RKO (cell line): ENCODE measurements around the gene LRRC53.

Experiments used
- DNase-seq: peaks from one replicate; pipeline ENCODE4 v3.0.0-alpha.2; 2016; ENCODE audit warnings: low spot score

LRRC53 gene

GRCh38 chr1:74512170-74512915, at the start of gene LRRC53:
LRRC53 (minus strand) TSS chr1:74512611; CDS start chr1:74483349, 29,262 bp downstream.
- DNase-seq: no peak

DNA sequence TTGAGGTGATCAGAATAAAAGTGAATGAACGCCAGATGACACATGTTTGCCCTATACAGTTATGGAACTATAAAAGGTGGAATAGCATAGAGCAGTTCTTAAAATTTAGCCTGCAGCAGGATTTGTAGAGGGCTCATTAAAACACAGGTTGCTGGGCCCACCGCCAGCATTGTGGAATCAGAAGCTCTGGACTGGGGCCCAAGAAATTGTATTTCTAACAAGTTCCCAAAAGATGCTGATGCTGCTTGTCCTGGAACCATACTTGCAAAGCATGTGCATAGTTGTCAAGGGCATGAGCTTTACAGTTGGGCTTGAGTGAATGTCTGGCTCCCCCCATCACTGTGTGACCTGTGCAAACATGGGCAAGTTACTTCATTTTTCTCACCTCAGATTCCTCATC, 37.5 kb upstream of the LRRC53 start:
- no peak for DNase-seq

GRCh38 chr1:74548961-74549750, 36.7 kb upstream of the LRRC53 start:
- DNase-seq: no peak

GRCh38 chr1:74545821-74546220, 33.4 kb upstream of the LRRC53 start:
- DNase-seq: no peak

- no peak for DNase-seq
Measured at GRCh38 chr1:74534241-74534640, 21.8 kb upstream of the LRRC53 start.

DNA sequence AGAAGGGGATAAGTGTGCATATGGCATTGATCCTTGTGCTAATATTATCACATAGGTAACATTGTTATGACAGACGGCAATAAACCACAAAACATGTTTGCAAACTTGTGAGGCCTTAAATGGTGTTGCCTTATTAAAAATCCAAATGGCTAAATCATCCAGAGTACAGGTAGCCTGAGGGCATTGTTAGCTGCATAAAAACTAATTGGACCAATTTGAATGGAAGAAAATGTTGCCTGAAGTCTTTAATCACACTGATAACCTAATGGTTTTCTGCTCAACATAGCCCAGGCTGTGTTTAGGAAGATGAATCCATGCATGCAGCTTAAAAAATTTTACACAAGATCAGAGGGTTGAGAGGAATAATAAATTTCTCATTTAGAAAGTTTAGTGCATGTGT, 19.4 kb upstream of the LRRC53 start:
- no peak for DNase-seq

DNA sequence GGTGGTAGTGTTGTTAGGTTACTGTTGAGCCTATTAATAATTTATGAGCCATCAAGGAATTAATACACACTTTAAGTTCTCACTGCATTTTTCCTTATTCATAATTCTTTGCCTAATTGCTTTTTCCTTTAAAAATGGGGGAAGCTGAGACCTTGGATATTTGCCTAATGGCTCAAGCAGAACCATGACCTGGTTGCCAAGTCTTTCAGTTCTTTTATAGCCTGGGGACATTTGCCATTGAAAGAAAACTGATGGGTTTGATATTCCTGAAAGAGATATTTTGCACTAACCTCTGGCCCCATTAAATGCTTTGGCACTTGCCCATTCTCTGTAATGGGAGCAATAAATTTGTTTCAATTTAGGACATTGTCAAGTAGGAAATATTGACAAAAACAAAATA, 18.5 kb upstream of the LRRC53 start:
- DNase-seq: no peak

- DNase-seq: no peak
Measured at GRCh38 chr1:74528123-74528522, 15.7 kb upstream of the LRRC53 start.

DNA sequence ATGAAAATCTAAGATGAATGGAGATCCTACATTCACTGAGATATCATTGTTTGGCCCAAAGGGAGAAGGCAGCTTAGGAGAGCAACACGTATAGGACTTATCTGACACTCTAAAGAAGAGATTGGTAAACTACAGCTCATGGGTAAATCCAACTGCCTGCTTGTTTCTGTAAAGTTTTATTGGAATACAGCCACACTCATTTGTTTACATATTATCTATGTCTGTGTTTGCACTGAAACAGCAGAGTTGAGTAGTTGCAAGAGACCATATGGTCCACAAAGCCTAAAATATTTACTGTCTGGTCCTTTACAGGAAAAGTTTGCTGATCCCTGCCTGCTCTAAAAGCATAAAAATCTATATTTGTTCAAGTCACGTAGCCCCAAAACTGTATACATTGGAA, 14.3 kb upstream of the LRRC53 start:
- DNase-seq: no peak

DNA sequence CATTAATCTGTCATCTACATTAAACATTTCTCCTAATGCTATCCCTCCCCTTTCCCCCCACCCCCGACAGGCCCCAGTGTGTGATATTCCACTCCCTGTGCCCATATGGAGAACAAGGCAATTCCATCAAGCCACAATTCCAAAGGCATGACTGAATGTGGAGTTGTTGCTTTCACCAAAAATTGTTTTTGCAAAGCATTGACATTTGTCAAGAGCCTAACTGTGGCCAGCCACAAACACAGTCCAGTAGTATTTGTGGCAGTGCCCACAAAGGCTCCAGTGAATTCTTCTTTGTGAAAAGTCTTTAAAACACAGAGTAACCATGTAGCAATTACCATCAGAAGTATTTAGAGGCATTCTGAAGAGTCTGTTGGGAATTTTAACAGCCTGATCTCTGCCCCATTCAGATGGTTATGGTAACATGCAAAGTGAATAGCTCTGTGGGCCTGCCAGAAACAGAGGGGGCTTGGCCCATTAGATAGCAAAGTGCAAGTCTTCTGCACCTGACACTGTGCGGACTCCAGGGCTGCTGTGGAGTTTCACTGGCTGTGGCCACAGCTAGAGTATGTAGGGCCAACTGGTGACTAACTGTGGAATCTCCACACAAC, 11.6 kb upstream of the LRRC53 start:
- DNase-seq: no peak

GRCh38 chr1:74522148-74522547, 9.7 kb upstream of the LRRC53 start:
- no peak for DNase-seq

DNA sequence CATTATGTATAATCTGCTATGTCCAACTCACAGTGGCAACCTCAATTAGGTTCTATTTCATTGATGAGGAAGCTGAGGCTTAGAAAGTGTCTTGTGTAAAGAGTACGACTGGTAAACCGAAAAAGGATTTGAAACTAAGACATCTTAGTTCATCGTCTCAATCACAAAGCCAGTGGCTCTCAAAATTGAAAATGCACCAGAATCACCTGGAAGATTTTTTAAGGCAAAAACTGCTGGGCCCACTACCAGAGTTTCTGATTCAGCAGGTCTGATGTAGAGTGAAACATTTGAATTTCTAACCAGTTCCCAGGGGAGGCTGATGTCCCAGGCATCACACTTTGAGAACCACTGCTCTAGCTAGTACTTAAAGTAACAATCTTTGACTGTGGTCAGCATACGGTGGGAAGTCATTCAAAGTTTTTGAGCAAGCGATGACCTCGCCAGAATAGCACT, 5.2 kb upstream of the LRRC53 start:
- DNase-seq: no peak

GRCh38 chr1:74513411-74514300, 1.2 kb upstream of the LRRC53 start:
- no peak for DNase-seq

GRCh38 chr1:74508449-74508848, 4.0 kb downstream of the LRRC53 start:
- no peak for DNase-seq

- DNase-seq: no peak
Measured at GRCh38 chr1:74505928-74506710, 6.3 kb downstream of the LRRC53 start.

GRCh38 chr1:74504933-74505512, 7.4 kb downstream of the LRRC53 start:
- no peak for DNase-seq

DNA sequence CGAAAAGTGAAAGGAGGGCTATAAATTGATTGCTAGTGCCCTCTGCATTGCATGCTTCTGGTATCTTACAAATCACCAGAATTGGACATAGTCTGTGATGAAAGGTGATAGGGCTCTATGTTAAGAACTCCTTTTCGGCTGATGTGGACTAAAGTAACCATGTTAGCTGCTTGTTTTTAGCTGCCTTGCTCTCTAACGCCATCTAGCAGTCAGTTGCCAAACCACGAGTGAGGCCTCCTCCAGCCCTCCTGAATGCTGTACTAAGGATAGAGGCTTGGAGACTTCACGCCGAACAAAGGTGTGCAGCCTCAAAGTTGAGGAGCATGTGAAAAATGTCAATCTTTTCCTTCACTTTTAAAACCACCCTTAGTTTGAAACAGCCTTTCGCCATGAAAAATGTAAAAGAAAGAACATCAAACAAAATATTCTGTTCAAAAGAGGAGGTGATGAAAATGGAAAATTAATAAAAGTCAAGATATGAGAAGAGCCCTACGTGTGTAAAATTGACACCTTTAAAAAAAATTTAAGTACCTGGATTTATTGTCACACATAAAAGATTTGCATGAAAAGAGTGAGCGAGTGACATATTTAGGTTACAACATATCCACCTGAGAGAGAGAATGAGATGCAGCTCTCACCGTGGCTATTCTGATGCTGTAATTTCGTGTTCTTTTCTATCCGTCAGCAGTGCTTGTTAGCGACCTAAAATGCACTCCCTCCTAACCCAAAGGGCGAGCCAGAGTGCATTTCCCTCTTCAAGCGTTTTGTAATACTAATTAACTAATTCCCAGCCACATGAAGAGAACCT, 8.1 kb downstream of the LRRC53 start:
- DNase-seq: peak; percentile 55

DNA sequence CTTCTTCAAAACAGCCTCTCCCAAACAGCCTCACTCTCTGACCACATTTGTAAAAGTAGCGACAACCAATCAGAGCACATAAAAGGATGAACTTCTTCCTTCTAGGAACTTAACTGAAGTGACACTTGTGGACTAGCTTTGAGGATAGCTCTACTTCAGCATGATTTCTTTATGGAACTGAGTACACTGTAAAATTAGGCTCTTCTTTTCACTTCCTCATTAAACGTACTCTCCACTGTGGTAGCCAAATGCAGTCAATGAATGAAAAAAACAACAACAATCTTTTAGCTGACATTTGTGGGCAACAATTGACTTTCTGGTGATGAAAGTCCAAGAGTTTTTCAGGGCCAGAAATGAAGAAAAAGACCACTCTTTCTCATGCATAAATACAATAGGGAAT, 9.6 kb downstream of the LRRC53 start:
- no peak for DNase-seq

DNA sequence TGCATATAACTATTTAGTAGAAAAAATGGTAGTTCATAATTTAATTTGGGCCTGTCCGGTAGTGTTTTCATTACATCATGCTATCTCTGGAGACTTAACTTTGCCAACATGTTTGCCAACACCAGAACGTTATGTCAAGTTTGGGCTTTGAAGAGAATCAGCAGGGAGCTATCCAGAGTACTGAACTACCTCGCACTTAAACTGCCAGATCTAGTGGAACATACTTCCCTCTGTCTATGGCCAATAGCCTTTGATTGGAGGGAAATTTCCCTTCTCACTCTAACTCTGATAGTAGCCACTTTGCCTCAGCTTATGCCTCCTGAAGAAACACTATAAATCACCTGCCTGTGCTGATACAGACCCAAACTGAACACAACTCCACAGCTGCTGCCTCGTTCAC, 10.0 kb downstream of the LRRC53 start:
- peak; percentile 60 for DNase-seq

DNA sequence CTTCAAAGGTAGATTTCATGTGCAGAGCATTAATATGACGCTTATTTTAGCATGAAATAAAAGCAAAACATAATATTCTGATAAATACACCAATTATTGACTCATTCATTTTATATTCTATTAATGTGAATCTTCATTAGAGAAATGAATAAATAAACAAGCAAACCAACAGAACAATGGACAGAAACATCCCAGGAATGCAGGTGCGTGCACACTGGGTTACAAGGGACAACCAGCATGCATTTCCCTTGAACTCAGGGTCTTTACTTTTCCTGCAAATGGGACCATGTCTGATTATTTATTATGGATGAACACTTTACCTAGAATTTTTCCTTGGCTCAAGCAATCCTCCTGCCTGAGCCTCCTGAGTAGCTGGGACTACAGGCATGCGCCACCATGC, 13.5 kb downstream of the LRRC53 start:
- DNase-seq: no peak
